Suppressor macrophage (primary cell): ENCODE data around the gene FAM174C.

ENCODE experiments used
- DNase-seq, 4 experiments: peaks; one replicate each; pipeline ENCODE4 v3.0.0-alpha.2; 2020 to 2022

FAM174C gene

GRCh38 chr19:1250437-1251260 is 24.7 kb upstream of the FAM174C start:
- peak in 3 of 4 experiments; percentile 56 to 74 (median 72) for DNase-seq

DNA sequence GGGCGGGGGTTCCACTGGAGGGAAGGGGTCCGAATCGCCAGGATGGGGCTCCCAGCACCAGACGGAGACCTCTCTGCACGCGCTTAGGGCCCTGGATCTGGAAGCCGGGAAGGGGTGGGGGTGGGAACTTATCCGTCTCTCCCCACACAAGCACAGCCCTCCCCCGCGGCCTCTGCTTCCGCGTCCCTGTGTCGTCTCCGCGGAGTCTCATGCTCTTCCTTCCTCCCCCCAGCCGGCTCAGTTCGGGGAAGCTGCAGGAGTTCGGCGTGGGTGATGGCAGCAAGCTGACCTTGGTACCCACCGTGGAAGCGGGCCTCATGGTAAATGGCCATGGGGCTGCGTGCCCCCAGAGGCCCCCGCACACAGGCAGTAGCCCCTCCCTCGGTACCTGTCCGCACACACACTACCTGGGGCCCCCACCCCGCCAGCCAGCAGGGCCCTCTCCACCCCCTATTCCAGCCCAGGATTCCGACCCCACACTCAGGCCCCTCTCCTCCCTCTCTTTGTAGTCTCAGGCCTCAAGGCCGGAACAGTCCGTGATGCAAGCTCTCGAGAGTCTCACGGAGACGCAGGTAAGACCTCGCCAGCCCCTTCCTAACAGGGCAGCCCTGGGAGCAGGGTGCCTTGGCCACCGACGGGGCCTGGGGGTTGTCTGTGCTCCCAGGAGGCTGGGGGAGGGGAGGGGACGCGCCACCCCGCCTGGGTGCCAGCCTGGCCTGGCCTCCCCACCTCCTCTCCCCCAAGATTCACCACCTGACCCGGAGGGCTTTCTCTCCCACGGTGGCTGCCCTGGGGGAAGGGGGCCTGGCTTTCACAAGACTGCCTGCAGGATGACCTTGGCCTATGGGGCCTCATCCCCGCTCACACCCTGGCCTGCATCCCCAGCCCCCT is 23.8 kb upstream of the FAM174C start:
- DNase-seq: peak; percentile 93 to 97 (median 96)

DNA sequence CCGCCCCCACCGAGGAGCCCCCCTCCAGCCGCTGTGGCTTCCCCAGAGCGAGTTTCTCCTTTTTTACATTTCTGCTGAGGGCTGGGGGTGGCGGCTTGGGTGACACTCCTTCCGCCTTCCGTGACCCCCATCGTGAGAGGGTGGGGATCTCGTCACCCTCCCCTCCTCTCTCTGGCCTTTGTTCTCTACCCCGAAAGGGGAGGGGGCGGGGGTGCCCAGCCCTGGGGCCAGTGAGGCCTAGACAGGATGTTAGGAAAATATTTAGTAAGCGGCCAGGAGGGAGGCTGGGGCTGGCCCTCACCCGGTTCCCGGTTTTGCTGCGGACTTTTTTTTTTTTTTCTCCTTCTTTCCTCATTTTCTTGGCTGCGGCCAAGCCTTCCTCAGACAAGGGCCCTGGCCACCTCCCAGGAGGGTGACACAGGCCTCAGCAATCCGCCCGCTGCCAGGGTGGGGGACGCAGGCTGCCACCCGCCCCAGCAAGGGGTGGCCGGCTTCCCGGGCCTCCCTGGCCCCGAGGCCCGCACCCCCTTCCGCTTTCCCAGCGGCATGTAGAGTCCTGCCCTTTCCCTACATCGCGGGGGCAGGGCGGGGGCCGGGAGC is 23.0 kb upstream of the FAM174C start:
- peak; percentile 94 to 97 (median 96) for DNase-seq

- peak; percentile 93 to 97 (median 96) for DNase-seq
These were observed 22.4 kb upstream of the FAM174C start for GRCh38 chr19:1252821-1253513.

GRCh38 chr19:1253514-1254080 is 21.7 kb upstream of the FAM174C start:
- DNase-seq: peak in 1 of 4 experiments; percentile 23

GRCh38 chr19:1254081-1254527 is 21.2 kb upstream of the FAM174C start:
- DNase-seq: peak in 1 of 4 experiments; percentile 49

DNA sequence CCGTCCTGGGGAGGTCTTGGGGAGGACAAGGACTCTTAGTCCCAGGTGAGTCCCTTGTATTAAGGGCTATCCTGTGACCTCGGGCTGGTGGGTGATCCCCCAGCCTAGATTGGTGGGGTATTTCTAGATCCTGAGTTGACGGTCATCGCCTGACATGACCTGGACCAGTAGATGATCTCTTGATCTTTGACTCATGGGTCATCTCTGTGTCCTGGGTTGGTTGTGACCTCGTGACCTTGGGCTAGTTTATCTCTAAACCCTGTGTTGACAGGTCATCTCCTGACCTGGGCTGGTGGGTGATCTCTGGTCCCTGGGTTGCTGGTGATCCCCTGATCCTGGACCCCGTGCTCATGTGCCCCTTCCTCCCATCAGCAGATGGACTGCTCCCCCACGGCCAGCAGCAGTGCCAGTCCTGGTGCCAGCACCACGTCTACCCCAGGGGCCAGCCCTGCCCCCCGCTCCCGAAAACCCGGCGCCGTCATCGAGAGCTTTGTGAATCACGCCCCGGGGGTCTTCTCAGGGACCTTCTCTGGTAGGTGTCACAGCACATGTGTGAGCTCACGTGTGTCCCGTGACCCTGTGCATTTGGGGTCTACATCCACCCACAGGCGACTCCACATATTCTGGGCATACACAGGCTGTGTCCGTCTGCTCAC is 20.7 kb upstream of the FAM174C start:
- DNase-seq: no peak

DNA sequence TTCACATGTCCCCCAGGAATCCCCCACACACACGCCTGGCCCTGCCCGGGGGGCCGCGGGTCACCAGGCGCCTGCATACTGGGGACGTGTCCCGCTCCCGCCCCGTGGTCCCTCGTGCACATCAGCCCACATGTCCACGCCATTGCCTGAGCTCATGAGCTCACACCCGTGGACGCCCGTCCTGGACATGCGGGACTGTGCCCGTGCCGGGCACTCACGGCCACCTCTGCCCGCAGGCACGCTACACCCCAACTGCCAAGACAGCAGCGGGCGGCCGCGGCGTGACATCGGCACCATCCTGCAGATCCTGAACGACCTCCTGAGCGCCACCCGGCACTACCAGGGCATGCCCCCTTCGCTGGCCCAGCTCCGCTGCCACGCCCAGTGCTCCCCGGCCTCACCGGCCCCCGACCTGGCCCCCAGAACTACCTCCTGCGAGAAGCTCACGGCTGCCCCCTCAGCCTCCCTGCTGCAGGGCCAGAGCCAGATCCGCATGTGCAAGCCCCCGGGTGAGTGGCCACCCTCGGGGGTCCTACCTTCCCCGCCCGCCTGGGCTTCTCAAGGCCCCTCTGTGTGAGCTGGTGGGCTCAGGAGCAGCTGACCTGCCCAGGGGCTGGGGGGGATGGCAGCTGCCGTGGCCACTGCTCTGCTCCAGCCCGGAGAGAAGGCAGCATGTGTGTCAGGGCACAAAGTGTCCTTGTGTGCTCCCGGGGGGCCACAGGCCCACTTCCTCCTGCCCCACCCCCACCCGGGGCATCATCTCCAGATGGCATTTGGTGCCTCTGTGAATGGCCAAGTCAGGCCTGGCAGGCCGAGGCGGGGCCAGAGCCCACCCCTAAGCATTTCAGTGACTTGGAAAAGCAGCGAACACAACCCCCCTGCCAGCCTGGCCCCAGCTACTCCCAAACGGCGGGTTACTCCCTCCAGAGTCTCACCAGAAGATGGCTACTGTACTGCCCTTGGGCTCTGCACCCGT is 19.9 kb upstream of the FAM174C start:
- no peak for DNase-seq

GRCh38 chr19:1256646-1257474 is 18.5 kb upstream of the FAM174C start:
- DNase-seq: no peak

- peak in 3 of 4 experiments; percentile 31 to 64 (median 51) for DNase-seq
These were observed 17.7 kb upstream of the FAM174C start for GRCh38 chr19:1257475-1258162.

DNA sequence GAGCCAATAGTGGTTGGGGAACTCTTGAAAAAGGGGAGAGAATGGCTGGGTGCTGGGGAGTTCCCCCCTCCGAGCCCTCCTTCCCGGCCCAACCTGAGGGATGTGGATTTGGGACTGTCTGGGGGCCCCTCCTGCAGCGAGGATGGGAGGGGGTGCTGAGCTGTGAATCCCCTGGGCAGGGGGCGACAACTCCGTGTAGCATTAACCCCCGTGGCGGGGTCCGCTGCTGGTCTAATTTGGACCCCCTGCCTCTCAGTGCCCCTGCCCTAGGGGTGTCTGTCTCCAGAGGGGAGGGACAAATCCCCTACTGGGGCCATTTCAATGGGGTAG is 17.2 kb upstream of the FAM174C start:
- DNase-seq: peak in 1 of 4 experiments; percentile 15

DNA sequence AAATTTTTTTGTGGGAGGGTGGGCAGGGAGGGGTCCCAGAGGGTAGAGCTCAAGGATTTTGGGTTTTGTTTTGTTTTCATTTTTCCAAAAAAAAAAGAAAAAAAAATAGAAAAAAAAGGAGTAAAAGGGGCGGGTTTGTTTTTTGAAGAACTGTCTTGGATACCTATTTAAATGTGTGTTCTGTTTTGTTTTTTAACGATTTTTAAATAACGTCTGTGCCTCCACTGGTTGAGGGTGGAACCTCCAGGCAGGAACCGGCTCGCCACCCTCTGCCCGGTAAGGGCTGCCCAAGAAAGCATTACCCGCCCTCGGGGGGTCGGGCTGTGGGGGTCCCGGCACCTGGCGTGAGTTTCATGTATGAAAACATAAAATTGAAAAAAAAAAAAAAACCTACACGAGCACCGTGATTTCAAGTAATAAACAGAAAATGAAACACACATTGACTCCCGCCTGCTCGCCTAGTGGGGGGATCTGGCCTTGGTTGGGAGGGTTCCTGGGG is 16.6 kb upstream of the FAM174C start:
- DNase-seq: peak in 1 of 4 experiments; percentile 35

GRCh38 chr19:1259206-1259875 is 16.0 kb upstream of the FAM174C start:
- peak; percentile 79 to 87 (median 82) for DNase-seq

DNA sequence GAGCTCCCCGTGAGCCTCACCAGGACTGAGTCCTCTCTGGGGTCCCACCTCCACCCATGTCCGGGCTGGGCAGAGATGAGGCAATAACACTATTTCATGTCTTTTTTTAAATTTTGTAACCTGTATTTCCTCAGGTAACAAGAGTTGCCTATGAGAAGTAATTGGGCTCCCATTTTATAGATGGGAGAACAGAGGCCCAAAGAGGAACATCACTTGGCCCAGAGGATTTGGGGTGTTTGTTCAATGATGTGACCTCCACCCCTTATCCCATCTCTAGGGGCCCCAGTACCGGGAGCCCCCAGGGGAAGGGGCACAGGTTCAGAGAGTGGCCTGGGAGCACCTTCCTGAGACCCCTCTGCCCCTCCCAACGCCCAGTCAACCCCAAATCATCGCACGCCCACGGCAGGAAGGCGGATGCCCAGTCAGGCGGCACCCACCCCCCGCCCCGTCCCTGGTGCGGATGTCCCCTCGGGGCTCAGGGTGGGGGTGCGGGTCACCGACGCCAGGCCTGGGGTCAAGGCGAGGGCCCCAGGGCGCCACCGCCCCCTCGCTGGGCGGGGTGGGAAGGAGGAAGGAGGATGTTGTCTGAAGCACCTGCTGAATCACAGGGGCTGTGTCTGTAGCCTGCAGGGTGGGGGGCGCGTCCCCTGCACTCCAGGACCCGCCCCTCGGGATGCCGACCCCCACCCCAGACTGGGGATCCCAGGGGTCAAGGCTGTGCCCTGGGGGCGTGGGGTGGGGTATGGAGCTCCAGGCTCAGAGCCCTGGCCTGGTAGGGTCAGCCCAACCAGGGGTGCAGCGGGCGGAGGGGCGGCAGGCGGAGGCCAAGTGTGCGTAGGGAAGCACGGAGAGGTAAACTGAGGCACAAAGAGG is 15.2 kb upstream of the FAM174C start:
- DNase-seq: peak; percentile 75 to 87 (median 86)

GRCh38 chr19:1260749-1261537 is 14.4 kb upstream of the FAM174C start:
- DNase-seq: peak; percentile 99 to 100 (median 100)

- peak in 1 of 4 experiments; percentile 45 for DNase-seq
These were observed 13.9 kb upstream of the FAM174C start for GRCh38 chr19:1261538-1261797.
